Stimulated activated CD4-positive, alpha-beta T cell treated with anti-CD3 and anti-CD28 coated beads, Interleukin-12 subunit alpha, Interleukin-12 subunit beta, amount 100 ng/mL, for 24 hours (primary cell): ENCODE data around the gene TMEM63A.
"Not testable (repeated sequence)": the region's sequence is repeated elsewhere in the genome, so short reads cannot be mapped to it uniquely, and the experiment has no call there.

ENCODE experiments used
- DNase-seq, 2 experiments: peaks; one replicate each; pipeline ENCODE4 v3.0.0-alpha.2; 2020; ENCODE audit warnings: low read depth in 2 of 2

TMEM63A gene

DNA sequence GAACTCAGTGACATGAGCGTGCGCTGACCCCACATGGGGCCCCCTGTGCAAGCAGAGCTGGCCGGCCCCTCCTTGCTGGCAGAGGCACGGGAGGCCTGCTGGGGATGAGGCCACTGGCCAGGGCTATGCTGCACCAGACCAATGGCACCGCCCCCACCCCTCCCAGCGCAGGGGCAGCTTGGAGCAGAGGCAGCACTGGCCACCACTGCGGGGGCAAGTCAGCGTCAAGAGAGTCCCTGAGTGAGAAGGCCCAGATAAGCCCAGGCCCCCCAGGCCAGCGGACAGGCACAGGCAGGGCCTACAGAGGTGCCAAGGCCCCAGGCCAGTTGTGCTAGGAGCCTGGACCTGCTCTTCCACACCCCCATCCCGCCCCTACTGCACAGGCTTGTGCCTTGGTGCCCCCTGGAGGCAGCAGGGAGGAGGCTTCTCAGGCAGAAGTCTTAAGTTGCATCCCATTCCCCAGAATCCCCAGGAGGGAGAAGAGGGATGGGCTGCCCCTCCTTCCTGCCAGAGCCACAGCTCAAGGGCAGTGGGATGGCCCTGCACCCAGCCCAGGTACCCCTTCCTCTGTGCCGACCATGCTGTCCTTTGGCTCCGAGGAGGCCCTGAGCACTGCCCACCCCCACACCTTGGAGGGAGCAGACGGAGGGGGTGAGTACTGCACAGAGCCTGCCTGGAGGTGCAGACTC, 36.5 kb downstream of the TMEM63A start:
- DNase-seq: peak in 1 of 2 experiments; percentile 19

DNA sequence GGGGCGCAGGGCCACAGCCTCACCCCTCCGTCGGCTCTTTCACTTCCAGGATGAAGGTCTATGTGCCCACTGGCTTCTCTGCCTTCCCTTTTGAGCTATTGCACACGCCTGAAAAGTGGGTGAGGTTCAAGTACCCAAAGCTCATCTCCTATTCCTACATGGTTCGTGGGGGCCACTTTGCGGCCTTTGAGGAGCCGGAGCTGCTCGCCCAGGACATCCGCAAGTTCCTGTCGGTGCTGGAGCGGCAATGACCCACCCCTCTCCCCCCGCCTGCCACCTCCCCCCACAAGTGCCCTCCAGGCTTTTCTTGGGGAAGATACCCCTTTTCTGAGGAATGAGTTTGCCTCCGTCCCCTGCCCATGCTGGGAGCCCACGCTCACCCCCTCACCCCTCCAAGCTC, 37.1 kb downstream of the TMEM63A start:
- no peak for DNase-seq

DNA sequence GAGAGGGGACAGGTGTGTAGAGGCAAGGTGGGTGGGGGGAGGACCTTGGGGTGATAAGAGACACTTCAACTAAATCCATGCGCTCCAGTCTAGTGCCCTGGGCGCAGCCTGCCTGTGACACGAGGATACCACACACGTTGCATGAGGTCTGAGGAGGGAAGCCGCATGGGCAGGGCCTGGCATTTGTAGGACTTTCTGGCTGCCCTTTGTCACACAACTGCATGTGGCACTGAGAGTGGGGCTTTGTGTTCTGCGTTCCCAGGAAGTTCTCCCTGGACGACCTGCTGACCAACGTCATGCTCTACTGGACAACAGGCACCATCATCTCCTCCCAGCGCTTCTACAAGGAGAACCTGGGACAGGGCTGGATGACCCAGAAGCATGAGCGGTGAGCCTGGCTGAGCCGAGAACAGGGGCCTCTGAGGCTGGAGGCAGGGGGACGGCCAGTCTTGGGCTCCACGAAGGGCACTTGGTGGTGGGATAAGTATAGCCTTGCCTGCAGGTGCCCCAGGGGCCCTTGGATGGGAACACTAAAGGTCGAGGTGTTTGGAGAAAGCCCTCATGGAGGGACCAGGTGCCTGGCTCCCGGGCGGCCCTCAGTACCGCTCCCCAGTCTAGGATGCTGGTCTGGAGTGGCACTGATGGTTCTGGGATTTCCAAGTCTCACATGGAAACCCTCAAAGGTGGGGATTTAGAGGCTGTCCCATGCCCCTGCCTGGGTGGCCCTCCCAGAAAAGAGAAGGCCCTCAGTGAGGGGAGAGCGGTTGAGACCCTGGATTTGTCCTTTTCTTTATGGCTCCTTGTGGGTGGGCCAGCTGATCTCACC, 37.7 kb downstream of the TMEM63A start:
- DNase-seq: no peak

DNA sequence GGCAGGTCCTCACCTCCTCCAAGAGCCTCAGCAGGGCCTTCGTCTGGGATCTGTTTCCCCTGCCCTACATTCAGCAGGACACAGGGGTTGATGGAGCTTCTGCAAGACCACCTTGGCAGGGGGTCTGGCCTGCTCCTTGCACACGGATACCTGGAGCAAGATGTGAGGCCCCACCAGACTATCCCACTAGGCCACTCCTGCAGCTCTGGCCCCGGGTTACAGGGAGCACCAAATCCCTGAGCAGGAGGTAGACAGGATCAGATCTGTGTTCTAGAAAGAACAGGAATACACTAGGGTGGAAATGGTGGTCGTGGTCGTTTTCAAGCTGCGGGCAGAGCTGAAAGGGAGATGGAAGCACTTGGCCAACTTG, 38.8 kb downstream of the TMEM63A start:
- no peak for DNase-seq

DNA sequence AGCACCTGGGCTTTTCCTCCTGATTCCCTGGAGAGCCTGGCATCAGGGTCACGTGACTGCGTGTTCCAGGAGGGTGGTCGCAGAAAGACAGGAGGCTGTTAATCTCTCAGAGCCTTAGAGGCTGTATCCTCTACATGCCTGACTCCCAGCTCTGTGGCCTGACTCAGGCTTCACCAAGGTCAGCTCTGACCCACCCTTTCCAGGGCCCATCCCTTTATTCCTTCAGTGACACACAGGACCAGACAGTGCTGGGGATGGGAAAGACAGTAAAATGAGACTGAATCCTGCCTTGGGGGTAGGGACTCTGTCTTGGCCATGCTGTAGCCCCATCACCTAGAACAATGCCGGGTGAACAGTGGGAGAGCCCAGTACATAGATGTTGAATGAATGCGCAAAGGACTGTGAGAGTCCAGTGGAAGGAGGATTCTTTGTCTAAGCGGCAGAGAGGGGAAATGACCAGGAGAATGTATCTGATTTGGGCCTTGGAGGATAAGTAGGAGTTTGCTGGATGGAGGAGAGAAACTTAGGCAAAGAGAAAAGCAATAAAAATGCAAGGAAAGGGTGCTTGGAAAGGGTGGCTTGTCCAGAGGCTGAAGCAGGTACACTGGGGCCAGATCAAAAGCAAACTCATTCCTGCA, 39.3 kb downstream of the TMEM63A start:
- DNase-seq: no peak

DNA sequence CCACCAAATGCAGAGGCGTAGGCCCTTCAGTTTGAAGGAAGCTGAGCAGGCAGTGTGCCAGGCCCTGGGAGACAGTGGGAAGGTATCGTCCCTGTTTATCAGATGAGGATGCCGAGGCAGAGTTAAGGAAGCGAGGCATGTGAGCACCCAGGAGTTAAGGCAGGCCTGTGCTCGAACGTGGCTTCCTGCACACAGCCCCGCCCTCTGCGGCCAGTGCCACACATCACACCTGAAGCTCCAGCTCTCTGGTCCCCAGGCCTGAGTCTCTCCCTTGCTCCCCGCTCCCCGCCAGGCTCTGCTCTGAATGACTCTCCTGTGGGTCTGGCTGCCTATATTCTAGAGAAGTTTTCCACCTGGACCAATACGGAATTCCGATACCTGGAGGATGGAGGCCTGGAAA, 40.1 kb downstream of the TMEM63A start:
- DNase-seq: no peak

DNA sequence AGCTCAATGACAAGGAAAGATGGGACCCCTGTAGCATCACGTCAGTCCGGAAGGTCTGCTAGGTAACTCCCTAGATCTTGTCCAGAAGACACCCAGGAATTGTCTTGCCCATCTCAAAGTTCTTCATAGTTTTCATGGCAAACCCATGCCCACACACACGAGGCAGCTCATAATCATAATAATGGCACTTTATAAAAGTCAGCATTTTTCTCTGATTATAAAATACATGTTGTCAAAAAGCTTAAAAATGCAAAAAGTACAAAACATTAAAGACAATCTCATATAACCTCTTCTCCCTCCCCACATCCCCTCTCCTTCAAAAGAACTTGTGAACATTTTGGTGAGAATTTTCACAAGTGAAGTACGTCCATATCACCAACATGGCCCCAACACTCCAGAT, 41.5 kb downstream of the TMEM63A start:
- DNase-seq: no peak

DNA sequence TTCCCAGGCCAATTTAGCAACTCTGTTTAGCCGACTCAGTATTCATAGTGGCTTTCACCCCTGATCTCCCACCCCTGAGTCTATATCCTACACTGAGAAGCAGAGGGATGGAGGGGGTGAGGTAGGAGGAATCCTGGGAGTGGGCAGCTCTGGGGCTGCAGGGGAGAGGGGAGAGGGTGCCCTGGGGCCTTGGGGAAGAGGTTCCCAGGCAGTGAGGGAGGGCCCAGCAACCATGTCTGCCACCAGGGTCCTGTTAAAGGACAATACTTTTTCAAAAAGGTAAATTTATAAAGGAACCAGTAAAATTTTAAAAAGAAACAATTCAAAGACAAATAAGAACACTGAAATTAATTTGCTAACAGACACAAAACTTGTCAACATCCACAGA, 42.0 kb downstream of the TMEM63A start:
- DNase-seq: no peak

DNA sequence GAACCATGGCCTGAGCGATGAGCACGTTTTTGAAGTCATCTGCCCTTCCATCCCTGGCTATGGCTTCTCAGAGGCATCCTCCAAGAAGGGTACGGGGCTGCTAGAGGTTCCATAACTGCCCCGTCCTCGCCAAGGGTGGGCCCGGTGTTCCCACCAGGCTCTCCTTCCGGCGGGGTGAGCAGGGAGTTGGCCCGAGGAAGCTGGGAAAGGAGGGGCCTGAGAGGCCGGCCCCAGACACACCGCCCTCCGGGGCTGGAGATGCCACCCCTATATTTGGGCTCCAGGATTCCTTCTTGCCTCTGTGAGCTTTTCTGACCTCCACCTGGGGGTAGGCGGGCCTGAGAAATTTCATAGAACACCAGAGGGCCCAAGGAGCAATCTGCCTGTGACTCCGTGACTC, 43.4 kb downstream of the TMEM63A start:
- DNase-seq: no peak

DNA sequence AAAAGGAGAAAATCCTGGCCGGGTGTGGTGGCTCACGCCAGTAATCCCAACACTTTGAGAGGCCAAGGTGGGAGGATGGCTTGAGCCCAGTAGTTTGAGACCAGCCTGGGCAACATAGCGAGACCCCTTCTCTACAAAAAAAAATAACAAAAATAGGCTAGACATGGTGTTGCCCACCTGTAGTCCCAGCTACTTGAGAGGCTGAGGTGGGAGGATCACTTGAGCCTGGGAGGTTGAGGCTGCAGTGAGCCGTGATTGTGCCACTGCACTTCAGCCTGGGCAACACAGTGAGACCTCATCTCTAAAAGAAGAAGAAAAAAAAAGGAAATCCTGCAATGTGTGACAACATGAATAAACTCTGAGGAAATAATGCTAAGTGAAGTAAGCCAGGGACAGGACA, 45.9 kb downstream of the TMEM63A start:
- not testable (repeated sequence) for DNase-seq

DNA sequence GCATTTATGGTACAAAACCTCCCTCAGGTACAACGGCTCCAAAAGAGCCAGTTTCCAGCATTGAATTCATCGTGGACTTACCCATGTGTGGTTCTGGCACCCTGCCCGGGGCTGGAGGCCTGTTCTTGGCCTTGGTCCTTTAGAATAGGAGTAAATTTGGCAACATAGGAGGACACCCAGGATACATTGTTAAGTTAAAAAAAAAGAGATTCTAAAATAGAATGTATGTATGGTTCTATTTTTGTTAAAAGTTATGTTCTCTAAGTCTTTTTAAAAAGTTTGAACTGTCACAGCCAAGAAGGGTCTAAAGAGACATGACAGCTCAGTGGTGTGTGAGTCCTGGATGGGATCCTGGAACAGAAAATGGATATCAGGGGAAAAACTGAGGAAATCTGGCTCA, 46.3 kb downstream of the TMEM63A start:
- DNase-seq: no peak

DNA sequence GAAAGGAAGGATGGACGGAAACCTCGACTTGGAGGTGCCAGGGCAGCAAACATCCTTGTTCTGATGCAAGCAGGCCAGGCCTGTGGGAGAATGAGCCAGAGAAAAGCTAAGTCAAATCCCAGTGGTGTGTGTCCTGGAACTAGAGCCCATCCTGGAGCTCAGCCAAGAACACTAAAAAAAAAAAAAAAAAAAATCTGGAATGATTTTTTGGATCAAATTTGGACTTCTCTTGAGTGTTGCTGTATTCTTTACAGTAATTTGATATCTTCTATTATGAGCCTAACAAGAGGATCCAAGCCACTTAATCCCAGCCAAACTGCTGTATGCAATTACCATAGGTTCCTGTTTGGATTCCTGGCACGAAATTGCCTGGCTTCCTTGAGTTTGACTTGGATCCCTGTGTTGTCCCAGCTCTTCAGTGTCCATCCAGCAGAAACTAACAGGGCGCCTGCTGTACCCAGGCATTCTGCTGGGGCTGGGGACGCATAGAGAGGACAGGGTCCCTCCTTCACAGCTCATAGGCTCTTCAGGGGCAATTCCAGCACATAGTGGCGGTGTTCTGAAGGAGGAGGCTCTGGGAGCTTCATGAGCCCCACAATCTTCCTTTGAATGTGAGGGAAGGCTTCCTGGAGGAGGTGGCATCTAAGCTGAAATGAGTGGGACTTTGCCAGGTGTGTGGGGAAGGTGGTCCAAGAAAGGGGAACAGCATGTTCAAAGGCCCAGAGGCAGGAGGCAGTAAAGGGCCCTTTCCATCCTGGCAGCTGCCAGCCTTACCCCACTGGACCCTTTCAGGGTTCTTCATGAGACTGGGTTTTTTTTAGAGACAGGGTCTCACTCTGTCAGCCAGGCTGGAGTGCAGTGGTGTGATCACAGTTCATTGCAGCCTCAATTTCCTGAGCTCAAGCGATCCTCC, 47.5 kb downstream of the TMEM63A start:
- no peak for DNase-seq

DNA sequence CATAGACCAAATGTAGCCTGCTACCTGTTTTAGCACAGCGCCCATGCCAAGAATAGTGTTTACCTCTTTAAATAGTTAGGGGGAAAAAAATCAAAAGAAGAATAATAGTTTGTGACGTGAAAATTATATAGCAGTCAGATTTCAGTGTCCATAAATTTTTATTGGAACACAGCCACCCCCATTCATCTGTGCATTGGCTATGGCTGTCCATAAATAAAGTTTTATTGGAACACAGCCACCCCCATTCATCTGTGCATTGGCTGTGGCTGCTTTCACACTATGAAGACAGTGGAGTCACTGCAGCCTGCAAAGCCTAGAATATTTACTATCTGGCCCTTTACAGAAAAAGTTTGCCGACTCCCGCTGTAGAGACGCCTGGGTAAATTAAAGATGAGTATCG, 51.3 kb downstream of the TMEM63A start:
- DNase-seq: no peak

DNA sequence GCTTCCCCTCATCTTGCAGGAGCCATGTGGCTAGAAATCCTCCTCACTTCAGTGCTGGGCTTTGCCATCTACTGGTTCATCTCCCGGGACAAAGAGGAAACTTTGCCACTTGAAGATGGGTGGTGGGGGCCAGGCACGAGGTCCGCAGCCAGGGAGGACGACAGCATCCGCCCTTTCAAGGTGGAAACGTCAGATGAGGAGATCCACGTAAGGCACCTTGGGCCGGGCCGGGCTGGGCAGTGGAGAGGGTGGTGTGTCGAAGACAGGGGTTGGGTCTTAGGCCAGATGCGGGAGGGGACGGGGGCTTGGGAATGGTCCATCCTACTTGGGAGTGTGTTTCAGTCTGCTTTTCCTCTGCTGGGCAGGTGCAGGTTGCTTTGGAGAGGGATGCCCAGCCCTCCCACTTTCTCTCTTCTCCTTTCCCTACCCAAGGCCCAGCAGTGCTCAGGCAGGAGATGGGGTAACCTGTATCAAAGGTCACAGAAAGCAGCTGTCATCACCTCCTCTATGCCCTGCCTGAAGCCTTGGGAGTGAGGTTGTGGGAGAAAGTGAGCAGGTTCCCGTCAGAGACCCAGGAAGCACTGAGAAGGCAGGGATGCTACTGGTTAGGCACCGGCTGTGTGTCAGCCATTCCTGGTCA, 53.4 kb downstream of the TMEM63A start:
- DNase-seq: no peak

DNA sequence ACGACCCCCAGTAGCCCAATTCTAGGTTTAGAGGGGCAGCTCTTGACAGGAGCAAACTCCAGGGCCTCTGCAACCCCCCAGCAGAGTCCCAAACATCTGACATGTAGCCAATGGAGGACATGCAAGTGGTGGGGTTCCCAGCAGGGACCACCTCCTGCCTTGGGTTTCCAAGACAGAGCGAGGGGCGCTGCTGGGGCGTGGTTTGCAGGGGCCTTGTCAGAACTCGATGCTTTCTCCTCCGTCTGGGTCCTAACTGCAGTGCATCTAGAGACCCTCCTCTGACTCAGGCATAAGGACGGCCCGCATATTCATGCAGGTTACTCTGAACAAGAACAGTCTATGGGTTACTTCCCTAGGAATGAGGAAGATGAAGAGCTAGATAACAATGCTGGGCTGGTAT, 55.1 kb downstream of the TMEM63A start:
- DNase-seq: no peak

DNA sequence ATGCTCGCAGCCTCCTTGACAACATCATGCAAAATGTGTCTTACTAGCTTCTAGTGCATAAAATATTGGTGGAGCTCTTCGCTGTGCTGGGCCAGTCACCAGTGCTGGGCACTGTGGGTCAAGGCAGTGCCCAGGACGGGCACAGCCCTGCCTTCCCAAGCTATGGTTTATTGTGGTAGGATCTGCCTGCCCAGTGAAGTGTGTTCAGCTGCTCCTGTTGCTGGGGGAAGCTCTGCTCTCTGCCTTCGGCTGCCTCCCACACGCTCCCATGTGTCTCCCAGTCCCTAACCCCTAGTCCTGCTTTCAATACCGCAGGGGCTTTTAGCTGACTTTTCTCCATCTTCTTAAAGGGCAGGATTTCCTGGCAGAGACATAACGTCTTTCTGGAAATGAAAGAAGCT, 56.6 kb downstream of the TMEM63A start:
- DNase-seq: no peak

DNA sequence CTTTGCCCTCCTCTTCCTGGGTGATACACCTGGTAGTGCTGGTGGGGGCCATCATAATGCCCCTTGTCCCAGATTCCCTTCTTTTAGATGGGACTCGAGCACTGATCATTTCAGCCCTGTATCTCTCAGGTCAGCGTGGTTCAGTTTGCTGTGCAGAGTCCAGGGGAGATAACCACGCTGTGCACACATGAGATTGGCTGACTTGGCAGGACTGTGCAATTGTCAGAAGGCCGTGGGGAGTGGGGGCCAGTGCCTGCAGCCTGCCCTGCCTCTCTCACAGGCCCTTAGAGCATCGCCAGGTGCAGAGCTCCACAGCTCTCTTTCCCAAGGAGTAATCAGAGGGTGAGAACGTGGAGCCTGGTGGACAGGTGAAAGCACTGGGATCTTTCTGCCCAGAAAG, 57.1 kb downstream of the TMEM63A start:
- DNase-seq: no peak

DNA sequence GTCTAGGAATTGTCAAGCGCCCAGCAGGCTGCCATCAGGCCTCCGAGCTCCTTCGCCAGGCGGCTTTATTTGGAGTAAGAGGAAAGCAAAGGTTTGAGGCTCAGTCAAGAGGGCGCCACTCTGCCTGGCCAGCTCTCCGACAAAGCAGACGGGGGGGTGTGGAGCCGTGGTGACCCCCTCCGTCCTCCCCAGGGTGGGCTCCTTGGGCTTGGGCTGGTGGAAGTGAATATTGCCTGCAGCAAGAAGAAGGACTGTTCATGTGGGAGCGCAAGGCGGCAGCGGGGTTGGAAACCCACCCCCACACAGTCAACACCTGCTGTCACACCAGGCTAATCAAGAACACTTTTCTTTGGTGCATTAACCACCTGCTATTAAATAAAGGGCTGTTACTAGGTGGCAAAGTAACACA, 57.6 kb downstream of the TMEM63A start:
- no peak for DNase-seq

DNA sequence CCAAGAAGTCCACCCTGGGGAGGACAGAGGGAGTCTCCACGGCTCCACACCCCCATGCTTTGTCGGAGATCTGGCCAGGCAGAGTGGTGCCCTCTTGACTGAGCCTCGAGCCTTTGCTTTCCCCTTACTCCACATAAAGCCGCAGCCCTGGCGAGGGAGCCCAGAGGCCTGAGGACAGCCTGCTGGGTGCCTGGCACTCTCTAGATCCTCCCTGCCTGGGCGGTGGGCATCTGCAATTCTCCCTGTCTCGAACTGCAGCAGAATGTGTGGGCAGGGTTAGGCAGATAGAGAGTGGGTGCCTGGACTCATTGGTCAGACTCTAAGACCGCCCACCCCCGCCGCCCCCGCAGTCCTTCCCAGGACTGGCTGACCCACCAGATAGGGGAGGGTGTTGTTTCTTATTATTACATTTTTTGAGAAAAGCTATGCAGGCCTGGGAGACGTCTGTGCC, 58.3 kb downstream of the TMEM63A start:
- DNase-seq: no peak

DNA sequence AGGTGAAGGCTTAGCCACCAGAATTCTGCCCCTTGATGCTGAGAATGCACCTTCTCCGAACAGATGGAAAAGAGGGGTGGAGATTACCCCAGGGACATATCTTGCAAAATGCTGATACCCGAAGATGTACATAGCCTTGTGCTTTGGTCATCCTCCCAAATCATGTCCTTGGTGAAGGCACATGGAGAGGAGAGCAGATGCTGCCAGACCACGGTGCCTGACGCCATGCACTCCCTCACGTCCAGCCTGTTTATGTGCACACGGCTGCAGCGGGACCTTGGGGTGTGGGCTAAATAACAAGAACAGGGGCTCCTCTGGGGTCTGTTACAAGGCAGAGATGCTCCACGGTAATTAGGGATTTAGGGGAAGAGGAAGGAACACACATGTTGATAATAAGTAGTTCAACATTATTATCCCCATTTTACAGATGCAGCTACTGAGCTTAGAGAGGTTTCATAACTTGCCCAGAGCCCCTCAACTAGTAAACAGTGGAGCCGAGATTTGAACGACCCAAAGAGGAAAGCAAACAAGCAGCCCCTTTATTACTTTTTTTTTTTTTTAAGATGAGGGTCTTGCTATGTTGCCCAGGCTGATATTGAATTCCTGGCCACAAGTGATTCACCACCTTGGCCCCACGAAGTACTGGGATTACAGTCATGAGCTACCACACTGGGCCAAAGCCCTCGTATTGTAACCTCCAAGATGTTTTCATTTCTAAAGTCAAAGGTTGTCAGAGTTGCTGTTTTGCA, 59.4 kb downstream of the TMEM63A start:
- DNase-seq: no peak
